DND-41 (cell line): ENCODE data around the gene RNF144A.

Experiments used
- CTCF ChIP-seq: IDR thresholded peaks from 2 replicates; pipeline ENCODE4 v1.5.1; 2012; ENCODE audit warnings: borderline replicate concordance, low read length, moderate library complexity, mild to moderate bottlenecking; ENCODE audit not compliant: poor library complexity, severe bottlenecking; ENCODE audit errors: extremely low read depth
- EZH2 ChIP-seq: IDR thresholded peaks from 3 replicates; pipeline ENCODE4 v1.6.1; 2012; ENCODE audit warnings: borderline replicate concordance, low read depth, mild to moderate bottlenecking, moderate library complexity, low read length, inconsistent platforms; ENCODE audit not compliant: severe bottlenecking

GRCh38 chr2:6916736-6917070 lies 509 bp upstream of the RNF144A start:
- TF ChIP-seq CTCF (no peak), EZH2 (no peak)
